Measurements from ENCODE around the gene ERLEC1. TPM values are rescaled to one million over a fixed set of nuclear protein-coding genes. Genes with fewer than 3 reads are reported as not detected.
A peak's percentile ranks its signal among the peaks of the same experiment; 100 is the strongest.

The ERLEC1 gene
- total RNA-seq, 4 donors from 2014 or later: 42.9 to 76.1 (median 48.5) TPM

DNA sequence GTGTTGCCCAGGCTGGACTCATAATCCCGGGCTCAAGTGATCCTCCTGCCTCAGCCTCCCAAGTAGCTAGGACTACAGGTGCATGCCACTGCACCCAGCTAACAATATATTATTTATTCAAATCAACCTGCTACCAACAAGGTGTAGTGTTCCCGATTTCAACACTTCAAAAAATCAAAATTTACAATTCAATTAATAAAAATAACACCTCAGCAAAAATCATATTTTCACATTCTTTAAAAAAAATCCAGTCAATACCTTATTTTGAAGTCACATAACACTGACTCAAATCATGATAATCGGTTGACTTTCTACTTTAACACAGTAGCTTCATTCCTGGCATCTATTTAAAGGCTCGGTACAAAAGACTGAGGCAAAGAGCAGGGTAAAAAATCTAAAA lies 65.7 kb downstream of the ERLEC1 start:
- ATAC-seq (ENCODE audit: low FRiP score) (no peak), DNase-seq (ENCODE audit: low spot score) (no peak)
- TF ChIP-seq, protein P1, sequence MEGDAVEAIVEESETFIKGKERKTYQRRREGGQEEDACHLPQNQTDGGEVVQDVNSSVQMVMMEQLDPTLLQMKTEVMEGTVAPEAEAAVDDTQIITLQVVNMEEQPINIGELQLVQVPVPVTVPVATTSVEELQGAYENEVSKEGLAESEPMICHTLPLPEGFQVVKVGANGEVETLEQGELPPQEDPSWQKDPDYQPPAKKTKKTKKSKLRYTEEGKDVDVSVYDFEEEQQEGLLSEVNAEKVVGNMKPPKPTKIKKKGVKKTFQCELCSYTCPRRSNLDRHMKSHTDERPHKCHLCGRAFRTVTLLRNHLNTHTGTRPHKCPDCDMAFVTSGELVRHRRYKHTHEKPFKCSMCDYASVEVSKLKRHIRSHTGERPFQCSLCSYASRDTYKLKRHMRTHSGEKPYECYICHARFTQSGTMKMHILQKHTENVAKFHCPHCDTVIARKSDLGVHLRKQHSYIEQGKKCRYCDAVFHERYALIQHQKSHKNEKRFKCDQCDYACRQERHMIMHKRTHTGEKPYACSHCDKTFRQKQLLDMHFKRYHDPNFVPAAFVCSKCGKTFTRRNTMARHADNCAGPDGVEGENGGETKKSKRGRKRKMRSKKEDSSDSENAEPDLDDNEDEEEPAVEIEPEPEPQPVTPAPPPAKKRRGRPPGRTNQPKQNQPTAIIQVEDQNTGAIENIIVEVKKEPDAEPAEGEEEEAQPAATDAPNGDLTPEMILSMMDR (IDR thresholded peaks at IDR 0.05): no peak

DNA sequence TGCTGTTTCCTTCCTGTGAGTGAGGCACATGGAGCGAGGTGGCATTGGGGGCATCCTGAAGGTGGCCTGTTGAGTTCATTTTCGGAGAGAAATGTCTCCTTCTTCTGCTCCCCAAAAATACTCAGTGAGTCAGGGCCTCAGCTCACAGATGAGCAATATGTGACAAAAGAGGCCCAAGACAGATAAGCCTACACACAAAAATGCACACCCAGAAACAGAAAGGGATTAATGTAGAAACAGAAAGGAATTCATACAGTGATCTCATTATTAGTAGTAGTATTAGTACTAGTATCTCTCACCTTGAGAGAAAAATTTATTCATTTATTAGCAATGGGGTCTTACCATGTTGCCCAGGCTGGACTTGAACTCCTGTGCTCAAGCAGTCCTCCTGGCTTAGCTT lies 67.8 kb downstream of the ERLEC1 start:
- DNase-seq (ENCODE audit: low spot score): no peak
- TF ChIP-seq, protein P1 (IDR thresholded peaks at IDR 0.05): no peak
- no peak for ATAC-seq (ENCODE audit: low FRiP score)

DNA sequence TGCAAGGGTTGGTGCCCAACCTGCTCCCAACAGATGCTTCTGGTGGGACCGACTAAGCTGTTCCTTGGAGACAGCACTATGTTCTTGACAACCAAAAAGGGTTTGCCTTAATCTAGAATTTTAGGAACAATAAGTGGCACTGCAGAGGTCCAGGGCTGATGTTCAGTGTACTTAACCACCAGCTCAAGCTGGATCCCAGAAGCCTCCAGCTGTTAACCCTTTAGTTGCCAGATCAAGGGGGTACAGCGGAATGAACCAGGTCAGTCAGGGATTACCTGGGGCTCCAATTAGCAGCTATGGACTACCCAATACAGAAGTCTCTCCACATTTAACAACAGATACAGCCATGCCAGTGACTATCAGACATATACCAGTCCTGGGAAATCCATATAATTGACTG lies 69.4 kb downstream of the ERLEC1 start:
- DNase-seq (ENCODE audit: low spot score) (no peak), ATAC-seq (ENCODE audit: low FRiP score) (no peak)
- TF ChIP-seq, protein P1 (IDR thresholded peaks at IDR 0.05): no peak

DNA sequence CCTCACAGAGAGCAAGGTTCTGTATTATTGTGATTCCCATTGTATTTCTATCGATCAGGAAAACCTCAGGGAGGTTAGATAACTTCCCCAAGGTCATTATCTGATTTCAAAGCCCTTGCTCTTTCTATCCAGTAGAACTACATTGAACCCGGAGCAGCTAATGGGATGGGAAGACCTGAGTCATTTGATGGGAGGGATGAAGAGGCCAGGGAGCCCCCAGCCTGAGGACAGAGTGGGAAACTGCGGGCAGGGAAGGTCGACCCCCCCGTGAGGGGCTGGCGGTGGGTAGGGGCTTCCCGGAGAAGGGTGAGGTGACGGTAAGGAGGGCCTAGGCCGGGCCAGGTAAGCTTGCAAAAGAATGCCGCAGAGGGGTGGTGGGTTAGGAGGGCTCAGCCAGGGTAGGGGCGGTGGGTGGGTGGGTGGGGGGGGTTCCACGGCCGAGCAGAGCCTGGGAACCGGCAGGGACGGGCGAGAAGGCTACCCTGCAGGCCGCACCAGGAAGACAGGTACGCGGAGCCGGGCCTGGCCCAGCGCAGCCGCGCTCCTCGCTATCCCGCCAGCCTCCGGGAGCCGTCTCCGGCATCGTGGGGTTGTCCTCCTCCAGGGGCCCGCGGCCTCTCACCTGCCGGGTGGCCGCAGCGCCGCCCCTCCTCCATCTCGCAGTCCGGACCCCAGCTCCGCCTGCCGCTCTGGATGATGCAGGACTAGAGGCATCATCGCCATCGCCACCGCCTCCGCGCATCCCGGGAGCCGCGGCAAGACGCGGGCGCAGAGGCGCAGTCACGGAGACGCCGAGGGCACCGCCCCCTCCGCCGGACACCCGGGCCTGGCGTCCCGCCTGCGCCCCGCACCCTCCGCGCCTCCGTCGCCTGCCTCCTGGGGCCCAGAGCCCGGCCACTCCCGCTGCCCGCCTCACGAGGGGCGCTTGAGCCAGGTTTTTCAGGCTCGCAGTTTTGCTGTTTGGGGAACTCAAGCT lies 72.7 kb downstream of the ERLEC1 start, which contains the start of gene GPR75:
TSS of gene GPR75 (minus strand) at position 762 of the 976 bp plus-strand sequence. CDS start 5,211 bp downstream, outside the sequence.
- ATAC-seq (ENCODE audit: low FRiP score): peak; percentile 85
- no peak for DNase-seq (ENCODE audit: low spot score)
- TF ChIP-seq, protein P1 (IDR thresholded peaks at IDR 0.05): no peak

DNA sequence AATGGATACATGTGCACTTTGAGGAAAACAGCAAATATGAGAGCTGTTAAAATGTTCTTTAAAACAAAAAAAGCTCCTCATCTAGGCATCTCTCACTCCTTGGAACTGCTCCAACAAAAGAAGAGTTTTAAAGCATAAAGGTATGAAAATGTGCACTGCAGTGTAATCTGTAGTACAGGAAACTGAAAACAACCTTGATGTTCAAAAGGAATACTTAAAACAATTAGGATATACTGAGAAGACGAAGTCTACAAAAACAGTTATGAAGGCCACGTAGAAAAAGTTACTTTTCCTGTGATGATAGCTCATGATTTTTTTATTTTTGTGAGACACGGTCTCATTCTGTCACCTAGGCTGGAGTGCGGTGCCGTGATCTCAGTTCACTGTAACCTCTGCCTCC lies 75.0 kb downstream of the ERLEC1 start:
- ATAC-seq (ENCODE audit: low FRiP score): no peak

DNA sequence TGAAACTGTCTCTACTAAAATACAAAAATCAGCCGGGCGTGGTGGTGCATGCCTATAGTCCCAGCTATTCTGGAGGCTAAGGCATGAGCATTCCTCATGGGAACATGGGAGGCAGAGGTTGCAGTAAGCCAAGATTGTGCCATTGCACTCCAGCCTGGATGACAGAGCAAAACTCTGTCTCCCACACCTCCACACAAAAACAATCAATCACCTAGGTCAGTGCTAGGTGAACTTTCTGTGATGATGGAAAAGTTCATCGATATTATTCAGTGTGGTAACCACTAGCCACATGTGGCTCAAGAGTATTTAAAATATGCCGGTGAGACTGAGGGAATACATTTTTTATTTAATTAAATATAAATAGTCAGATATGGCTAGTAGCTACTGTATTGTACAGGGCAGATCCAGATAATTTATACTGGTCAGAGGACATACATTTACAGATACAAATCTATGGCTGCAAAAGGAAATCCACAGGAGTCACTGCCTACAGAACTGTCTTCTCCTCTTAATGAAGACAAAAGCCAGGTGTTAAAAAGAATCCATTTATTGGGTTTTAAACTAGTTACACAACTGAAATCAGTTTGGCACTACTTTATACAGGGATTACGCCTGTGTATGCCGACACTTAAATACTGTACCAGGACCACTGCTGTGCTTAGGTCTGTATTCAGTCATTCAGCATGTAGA lies 76.8 kb downstream of the ERLEC1 start:
- TF ChIP-seq, protein P1 (IDR thresholded peaks at IDR 0.05): no peak
- ATAC-seq (ENCODE audit: low FRiP score) (no peak), DNase-seq (ENCODE audit: low spot score) (no peak)

More for the DNA sequence above, 75.0 kb downstream of the ERLEC1 start:
- TF ChIP-seq, protein P1 (IDR thresholded peaks at IDR 0.05): no peak
- DNase-seq (ENCODE audit: low spot score): no peak
